Glomerular visceral epithelial cell (primary cell): Measurements from ENCODE around the gene MPC2.
A peak's percentile ranks its signal among the peaks of the same experiment; 100 is the strongest.
"Not testable (repeated sequence)": the region's sequence is repeated elsewhere in the genome, so short reads cannot be mapped to it uniquely, and the experiment has no call there.

Experiments used
- DNase-seq: peaks from one replicate; pipeline ENCODE4 v3.0.0-alpha.2; 2016; ENCODE audit errors: extremely low spot score

The MPC2 gene

GRCh38 chr1:167905182-167905581 lies 31.7 kb downstream of the MPC2 start:
- DNase-seq, result no peak

GRCh38 chr1:167904652-167905130 lies 32.2 kb downstream of the MPC2 start:
- peak; percentile 31 for DNase-seq

DNA sequence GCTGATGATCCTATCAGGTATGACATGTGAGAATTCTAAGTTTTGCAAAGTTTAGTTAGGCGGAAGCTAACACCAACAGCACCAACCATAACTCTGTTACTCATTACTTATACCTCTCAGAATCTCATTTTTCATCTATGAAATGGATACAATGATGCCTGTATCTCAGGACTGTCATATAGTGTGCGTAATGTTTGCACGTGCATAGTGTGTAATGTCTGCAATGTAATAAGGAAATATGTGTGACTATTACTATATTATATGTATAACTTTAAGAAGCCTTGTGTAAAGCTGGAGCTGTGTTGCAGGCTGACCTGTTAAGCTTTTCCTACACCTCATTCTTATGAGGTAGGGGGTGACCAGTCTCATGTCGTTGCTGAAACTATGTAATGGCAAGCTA lies 36.0 kb downstream of the MPC2 start:
- DNase-seq, result no peak

- no peak for DNase-seq
Measured at GRCh38 chr1:167899253-167899681, 37.6 kb downstream of the MPC2 start.

- no peak for DNase-seq
Measured at GRCh38 chr1:167898578-167899222, 38.2 kb downstream of the MPC2 start.

DNA sequence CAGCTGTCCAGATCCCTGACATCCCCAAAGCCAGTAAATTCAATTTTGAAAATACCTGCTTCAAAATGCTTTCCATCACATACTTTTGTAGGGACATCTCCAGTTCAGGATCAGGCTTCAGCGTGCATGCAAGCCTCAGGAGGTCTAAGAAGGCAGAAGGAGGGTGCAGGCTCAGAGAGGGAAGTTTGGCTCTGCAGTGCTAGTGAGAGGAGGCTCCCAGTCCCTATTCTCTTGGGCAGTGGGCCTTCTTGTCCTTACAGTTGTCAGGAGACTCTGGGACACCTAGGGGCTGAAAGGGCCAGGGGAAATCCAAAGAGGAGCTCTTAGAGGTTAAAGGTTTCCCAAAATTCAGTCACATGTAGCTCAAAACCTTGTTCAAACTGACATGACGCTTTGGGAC lies 43.1 kb downstream of the MPC2 start:
- DNase-seq, result no peak

DNA sequence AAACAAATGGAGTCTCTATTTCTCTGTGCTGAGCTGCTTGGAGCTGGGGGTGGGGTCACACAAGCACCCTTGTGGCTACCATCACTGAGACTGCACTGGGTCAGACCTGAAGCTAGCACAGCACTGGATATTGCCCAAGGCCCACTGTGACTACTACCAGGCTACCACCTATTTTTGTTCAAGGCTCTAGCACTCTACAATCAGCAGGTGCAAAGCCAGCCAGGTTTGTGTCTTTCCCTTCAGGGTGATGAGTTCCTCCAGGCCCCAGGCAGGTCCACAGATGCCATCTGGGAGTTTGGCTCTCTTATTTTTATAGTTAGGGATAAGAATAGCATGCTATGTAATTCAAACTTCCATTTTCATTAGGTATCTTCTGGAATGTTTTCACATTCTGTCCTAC lies 46.5 kb downstream of the MPC2 start:
- no peak for DNase-seq

DNA sequence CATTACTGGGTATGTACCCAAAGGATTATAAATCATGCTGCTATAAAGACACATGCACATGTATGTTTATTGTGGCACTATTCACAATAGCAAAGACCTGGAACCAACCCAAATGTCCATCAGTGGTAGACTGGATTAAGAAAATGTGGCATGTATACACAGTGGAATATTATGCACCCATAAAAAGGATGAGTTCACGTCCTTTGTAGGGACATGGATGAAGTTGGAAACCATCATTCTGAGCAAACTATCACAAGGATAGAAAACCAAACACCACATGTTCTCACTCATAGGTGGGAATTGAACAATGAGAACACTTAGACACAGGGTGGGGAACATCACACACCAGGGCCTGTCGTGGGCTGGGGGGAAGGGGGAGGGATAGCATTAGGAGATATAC lies 49.7 kb downstream of the MPC2 start:
- DNase-seq, result not testable (repeated sequence)

DNA sequence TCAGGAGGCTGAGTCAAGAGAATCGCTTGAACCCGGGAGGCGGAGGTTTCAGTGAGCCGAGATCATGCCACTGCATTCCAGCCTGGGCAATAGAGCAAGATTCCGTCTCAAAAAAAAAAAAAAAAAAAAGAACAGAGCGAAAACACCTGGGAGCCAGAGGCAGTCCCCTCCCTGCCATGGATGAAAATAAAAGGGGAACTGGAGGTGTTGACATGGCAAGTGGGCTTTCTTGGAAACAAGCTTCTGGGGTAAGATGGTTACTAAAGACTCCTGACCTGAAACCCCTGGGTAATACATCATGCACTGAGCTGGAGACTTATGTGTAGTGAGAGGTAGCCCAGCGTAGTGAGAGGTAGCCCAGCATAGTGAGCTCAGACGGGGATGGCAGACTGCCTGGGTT lies 54.5 kb downstream of the MPC2 start:
- DNase-seq, result no peak

GRCh38 chr1:167881786-167882185 lies 55.1 kb downstream of the MPC2 start:
- no peak for DNase-seq

- peak; percentile 18 for DNase-seq
Measured at GRCh38 chr1:167881069-167881468, 55.8 kb downstream of the MPC2 start.

- no peak for DNase-seq
Measured at GRCh38 chr1:167880580-167881021, 56.3 kb downstream of the MPC2 start.

GRCh38 chr1:167879508-167879907 lies 57.4 kb downstream of the MPC2 start:
- no peak for DNase-seq

GRCh38 chr1:167878372-167879160 lies 58.3 kb downstream of the MPC2 start:
- DNase-seq, result no peak

GRCh38 chr1:167876597-167877175 lies 60.2 kb downstream of the MPC2 start:
- DNase-seq, result no peak

GRCh38 chr1:167871331-167871730 lies 65.5 kb downstream of the MPC2 start:
- no peak for DNase-seq

DNA sequence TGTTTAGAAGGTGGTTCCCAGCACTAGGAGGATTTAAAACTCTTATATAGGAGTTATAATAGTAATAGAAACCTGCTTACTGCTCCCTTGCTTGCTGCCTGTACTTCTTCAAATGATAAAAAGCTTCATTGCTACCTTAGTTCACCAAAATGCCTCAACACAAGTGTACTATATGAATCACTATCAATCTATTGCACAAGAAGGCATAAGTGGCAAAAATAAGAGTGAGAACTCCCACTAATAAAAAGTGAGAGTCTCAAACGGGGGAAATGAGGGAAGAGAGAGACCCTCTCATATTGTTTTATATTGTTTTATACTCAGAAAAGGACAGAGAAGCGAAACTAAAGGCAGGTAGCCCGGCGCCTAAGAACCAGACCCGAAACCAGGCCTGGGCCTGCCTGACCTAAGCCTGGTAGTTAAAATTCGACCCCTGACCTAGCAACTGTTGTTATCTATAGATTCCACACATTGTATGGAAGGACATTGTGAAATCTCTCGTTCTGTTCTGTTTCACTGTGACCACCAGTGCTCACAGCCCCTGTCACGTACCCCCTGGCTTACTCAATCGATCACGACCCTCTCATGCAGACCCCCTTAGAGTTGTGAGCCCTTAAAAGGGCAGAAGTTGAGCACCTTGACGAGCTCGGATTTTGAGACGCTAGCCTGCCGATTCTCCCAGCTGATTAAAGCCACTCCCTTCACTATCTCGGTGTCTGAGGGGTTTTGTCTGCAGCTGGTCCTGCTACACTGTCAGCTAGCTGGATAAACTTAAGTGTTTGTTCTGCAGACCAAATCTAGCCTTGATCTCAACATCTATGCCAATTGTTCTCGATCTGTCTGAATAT lies 67.5 kb downstream of the MPC2 start:
- DNase-seq, result not testable (repeated sequence)

- DNase-seq, result not testable (repeated sequence)
Measured at GRCh38 chr1:167866739-167867414, 70.0 kb downstream of the MPC2 start.
